ENCODE results near the gene CFAP92.

Gene CFAP92

GRCh38 chr3:128973988-128974564, 19.8 kb downstream of the CFAP92 start (continued):
- no peak for TF ChIP-seq ZNF544 (tag by site-specific recombination; IDR thresholded peaks at IDR 0.05)

GRCh38 chr3:128971421-128972100, 22.3 kb downstream of the CFAP92 start:
- no peaks in the 10 kb centered on the region for H3K36me3 ChIP-seq (ENCODE audit: control insufficient read depth in 2 of 2, insufficient read depth in 1 of 2, low read length in 2 of 2)
- POLR2A ChIA-PET = interaction anchor here (0.9 kb wide), 1 partner anchor 277 kb away, joined by 3 read pairs; the partner anchor contains the start of gene COPG1

GRCh38 chr3:128970740-128971047, 23.2 kb downstream of the CFAP92 start:
- Histone ChIP-seq H3K27ac (ENCODE audit: extremely low read depth, low read depth, low read length) (no peak overlapping the region), H3K36me3 (ENCODE audit: control insufficient read depth in 2 of 2, insufficient read depth in 1 of 2, low read length in 2 of 2) (no peaks in the 10 kb centered on the region), H3K4me1 (ENCODE audit: control insufficient read depth, insufficient read depth, low read length) (no peaks in the 10 kb centered on the region), H3K9me3 (ENCODE audit: control insufficient read depth, insufficient read depth, low read depth, low read length) (no peaks in the 10 kb centered on the region), H3K4me3 (ENCODE audit: low read depth, low read length) (no peak overlapping the region)
- CTCF ChIA-PET = interaction anchor here (0.6 to 5.6 kb wide), 55 partner anchors 10 to 1917 kb away, joined by 3 to 109 read pairs (median 5); partner anchors contain the start of genes ACAD9, CFAP92 and RAB43
- TF ChIP-seq ZNF157 (tag by site-specific recombination; IDR thresholded peaks at IDR 0.05) (no peak), SCRT2 (tag by site-specific recombination; IDR thresholded peaks at IDR 0.05) (no peak), ZNF747 (tag by site-specific recombination; IDR thresholded peaks at IDR 0.05) (no peak), ZNF140 (tag by site-specific recombination; IDR thresholded peaks at IDR 0.05) (no peak), ZNF658 (tag by site-specific recombination; IDR thresholded peaks at IDR 0.05) (no peak), ZNF571 (tag by site-specific recombination; IDR thresholded peaks at IDR 0.05) (no peak), MEIS1 (CRISPR knock-in tag; IDR thresholded peaks at IDR 0.05; ENCODE audit: borderline replicate concordance) (no peak), ZNF302 (tag by site-specific recombination; IDR thresholded peaks at IDR 0.05; ENCODE audit: low read depth) (no peak), ZBTB1 (tag by site-specific recombination; IDR thresholded peaks at IDR 0.05) (no peak), TCF7L2 (IDR thresholded peaks at IDR 0.05; ENCODE audit: borderline replicate concordance, low read depth, low read length) (no peak)
- POLR2A ChIA-PET = interaction anchor here (0.9 to 1.0 kb wide), 2 partner anchors 276 to 278 kb away, joined by 3 read pairs; partner anchors contain the start of gene COPG1

More at GRCh38 chr3:128971421-128972100, 22.3 kb downstream of the CFAP92 start:
- Histone ChIP-seq H3K4me1 (ENCODE audit: control insufficient read depth, insufficient read depth, low read length) (no peaks in the 10 kb centered on the region), H3K27ac (ENCODE audit: extremely low read depth, low read depth, low read length) (no peak overlapping the region), H3K4me3 (ENCODE audit: low read depth, low read length) (no peak overlapping the region), H3K9me3 (ENCODE audit: control insufficient read depth, insufficient read depth, low read depth, low read length) (no peaks in the 10 kb centered on the region)
- TF ChIP-seq ZNF701 (tag by site-specific recombination; IDR thresholded peaks at IDR 0.05) (no peak), ZNF660 (tag by site-specific recombination; IDR thresholded peaks at IDR 0.05) (no peak), OVOL3 (tag by site-specific recombination; IDR thresholded peaks at IDR 0.05) (no peak), ZNF184 (tag by site-specific recombination; IDR thresholded peaks at IDR 0.05) (no peak), ZNF311 (tag by site-specific recombination; IDR thresholded peaks at IDR 0.05; ENCODE audit: borderline replicate concordance) (no peak), TSHZ1 (tag by site-specific recombination; IDR thresholded peaks at IDR 0.05; ENCODE audit: borderline replicate concordance) (no peak), GLI2 (tag by site-specific recombination; IDR thresholded peaks at IDR 0.05; ENCODE audit: borderline replicate concordance, low read depth) (no peak), ZNF777 (tag by site-specific recombination; IDR thresholded peaks at IDR 0.05; ENCODE audit: borderline replicate concordance) (no peak), ZNF791 (tag by site-specific recombination; IDR thresholded peaks at IDR 0.05) (no peak), KLF9 (tag by site-specific recombination; IDR thresholded peaks at IDR 0.05; ENCODE audit: low read depth) (no peak), ZNF792 (tag by site-specific recombination; IDR thresholded peaks at IDR 0.05) (no peak), ZNF239 (tag by site-specific recombination; IDR thresholded peaks at IDR 0.05) (no peak), KLF7 (tag by site-specific recombination; IDR thresholded peaks at IDR 0.05; ENCODE audit: borderline replicate concordance) (no peak), ZNF596 (tag by site-specific recombination; IDR thresholded peaks at IDR 0.05) (no peak), ZFP41 (tag by site-specific recombination; IDR thresholded peaks at IDR 0.05; ENCODE audit: borderline replicate concordance) (no peak)
- CTCF ChIA-PET = interaction anchor here (0.6 to 5.6 kb wide), 21 partner anchors 11 to 412 kb away, joined by 3 to 109 read pairs (median 8); partner anchors contain the start of gene CFAP92
